LNCaP clone FGC (cell line): ENCODE measurements around the gene ZAR1.

Source experiments
- DNase-seq: peaks from one replicate; pipeline ENCODE4 v3.0.0-alpha.2; 2011; ENCODE audit warnings: low read depth
- H3K4me3 ChIP-seq: 2 replicates; pipeline ENCODE4 v1.5.1; 2011; ENCODE audit warnings: mild to moderate bottlenecking, low read depth, low read length, control low read depth
- TF ChIP-seq, protein P1 (sequence below): IDR thresholded peaks from 2 replicates; pipeline ENCODE4 v1.5.1; 2012; ENCODE audit warnings: mild to moderate bottlenecking; ENCODE audit not compliant: control insufficient read depth, insufficient read depth; ENCODE audit errors: extremely low read depth

The ZAR1 gene

DNA sequence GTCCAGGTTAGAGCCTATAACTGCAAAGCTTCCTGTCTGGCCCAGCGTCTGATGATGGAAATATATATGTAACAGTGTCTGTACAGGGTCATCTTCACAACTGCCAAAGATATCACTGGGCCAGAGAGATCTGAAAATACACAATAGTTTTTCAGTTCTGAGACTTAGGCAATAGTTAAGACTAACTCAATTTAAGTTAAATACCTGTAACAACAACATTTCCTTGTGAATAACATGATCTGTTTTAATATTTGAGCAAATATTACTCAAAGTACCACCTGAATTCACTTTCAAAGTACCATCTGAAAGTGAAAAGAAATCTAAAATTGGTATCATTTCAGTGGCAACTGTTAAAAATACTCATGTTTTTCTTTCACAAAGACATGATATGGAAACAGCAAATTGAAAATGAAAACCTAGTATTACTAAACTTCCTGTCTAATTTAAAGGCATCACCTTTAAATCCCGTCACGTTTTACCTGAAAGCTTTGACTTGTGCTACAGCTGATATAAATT lies 9.6 kb downstream of the ZAR1 start:
- H3K4me3 ChIP-seq: no peak overlapping the region
- TF ChIP-seq, protein P1, sequence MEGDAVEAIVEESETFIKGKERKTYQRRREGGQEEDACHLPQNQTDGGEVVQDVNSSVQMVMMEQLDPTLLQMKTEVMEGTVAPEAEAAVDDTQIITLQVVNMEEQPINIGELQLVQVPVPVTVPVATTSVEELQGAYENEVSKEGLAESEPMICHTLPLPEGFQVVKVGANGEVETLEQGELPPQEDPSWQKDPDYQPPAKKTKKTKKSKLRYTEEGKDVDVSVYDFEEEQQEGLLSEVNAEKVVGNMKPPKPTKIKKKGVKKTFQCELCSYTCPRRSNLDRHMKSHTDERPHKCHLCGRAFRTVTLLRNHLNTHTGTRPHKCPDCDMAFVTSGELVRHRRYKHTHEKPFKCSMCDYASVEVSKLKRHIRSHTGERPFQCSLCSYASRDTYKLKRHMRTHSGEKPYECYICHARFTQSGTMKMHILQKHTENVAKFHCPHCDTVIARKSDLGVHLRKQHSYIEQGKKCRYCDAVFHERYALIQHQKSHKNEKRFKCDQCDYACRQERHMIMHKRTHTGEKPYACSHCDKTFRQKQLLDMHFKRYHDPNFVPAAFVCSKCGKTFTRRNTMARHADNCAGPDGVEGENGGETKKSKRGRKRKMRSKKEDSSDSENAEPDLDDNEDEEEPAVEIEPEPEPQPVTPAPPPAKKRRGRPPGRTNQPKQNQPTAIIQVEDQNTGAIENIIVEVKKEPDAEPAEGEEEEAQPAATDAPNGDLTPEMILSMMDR: no peak
- DNase-seq: no peak

DNA sequence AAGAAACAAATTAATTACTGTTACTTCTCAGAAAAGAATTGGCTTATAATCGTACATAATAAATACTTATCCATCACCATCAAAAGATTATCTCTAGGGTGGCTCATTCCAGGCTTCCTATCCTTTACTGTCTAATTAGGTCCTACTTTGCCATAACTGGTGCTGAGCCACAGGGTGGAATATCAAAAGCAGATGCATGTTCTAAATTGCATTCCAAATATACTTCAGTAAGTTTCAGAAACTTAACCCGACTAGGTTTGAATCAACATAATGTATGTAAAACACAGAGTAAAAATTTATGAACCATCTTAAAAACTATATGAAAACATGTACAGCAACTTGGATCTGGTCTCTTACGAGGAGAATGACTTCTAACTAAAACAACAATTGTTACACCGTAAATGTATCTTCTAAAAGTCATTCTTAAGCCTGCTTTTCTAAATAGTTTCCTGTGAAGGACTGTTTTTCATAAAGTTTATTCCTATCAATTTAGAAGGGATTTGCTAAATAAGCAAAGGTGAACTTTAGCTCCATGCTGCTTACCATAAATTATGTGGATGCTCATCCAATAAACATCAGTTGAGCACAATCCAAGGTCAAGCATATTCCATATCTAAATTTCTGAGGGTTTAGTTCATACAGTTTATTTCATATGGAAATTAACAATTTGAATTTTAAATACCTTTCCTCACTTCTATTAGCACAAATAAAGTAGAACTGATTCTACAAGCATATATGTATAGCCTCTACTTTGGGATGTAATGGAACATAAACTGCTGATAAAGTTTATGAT lies 13.4 kb downstream of the ZAR1 start:
- TF ChIP-seq, protein P1: no peak
- H3K4me3 ChIP-seq: no peak overlapping the region
- DNase-seq: no peak

DNA sequence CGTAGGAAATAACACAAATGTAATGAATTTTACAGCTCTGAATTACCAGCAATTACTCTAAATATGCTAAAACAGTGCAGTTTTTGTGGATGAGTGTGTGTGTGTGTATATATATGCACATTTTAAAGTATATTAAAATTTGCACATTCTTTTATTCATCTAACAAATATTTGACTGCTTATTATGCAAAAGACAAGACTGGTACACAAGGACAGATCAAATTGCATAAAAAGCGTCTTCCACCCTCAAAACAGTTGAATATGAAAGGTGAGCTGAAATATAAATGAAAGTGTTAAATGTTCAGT lies 13.9 kb downstream of the ZAR1 start:
- no peak for DNase-seq
- H3K4me3 ChIP-seq: no peak overlapping the region
- TF ChIP-seq, protein P1: no peak

DNA sequence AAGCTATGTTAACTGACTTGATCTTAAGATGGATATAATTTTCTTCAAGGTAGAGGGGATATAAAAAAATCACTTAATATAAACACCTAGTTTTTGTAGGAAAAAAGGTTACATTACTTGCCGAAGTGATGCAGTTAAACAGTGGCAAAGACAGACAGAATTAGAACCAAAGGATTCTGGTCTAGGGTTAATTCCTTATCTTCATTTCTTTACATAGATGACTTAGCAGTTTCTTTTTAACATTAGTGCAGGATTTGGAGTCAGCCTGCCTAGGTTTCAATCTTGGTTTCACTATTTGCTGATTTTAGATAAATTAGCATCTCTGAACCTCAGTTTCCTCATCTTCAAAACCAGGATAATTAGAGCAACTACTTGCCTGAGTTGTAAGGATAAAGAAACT lies 14.3 kb downstream of the ZAR1 start:
- H3K4me3 ChIP-seq: no peak overlapping the region
- TF ChIP-seq, protein P1: no peak
- DNase-seq: no peak

DNA sequence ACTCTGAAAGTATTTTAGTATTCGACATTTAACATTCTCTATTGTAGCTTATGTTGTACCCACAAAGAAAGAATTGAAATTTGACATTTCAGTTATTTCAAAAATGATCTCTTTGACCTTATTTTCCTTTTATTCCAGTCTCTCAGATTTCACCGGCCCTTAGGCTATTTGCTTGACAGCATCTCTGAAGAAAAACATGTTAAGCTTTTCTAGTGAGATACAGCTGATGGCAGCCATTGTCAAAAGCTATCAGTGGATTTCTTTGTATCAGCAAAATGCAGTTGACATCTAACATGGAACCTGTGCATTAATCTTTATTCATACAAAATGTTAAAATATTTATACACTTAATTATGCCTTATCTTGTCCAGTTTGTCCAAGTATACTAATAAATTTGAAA lies 16.7 kb downstream of the ZAR1 start:
- no peak for DNase-seq
- TF ChIP-seq, protein P1: no peak
- H3K4me3 ChIP-seq: no peak overlapping the region

DNA sequence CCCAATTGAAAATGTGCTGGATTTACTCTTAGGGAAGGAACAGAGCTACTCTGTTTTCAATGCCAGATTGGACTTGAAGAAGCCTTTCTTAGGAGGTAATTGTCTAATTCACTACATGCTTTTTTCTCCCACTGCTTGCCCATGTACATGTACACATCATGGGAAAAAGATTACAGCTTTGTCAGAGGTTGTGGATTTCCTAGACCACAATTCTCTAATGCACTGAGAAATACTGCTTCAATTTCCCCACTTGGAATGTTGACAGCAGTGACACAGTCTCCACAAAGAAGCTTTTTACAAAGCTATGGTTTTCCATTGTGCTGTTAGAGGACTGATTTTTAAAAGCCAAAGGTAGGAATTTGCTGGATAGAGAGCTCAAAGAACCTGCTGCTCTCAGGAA lies 19.5 kb downstream of the ZAR1 start:
- DNase-seq: no peak
- H3K4me3 ChIP-seq: no peak overlapping the region
- TF ChIP-seq, protein P1: no peak

DNA sequence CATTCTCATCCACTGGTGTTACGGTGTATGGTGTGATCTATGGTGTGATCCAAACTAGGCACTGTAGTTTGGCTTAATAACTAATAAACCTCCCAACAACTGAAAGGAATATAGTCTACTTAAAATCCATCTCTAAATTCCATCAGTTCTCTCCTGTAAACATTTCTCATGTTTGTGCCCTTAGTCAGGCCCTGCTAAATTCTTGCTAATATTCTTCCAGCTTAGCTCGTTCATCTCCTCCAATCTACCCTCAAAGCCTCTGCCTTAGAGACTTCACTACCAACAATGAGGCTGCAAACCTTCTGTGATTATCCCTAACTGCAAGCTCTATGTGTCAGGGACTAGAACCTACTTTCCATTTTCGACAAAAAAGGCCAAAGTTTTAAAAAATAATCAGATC lies 28.1 kb downstream of the ZAR1 start:
- DNase-seq: no peak
- no peak overlapping the region for H3K4me3 ChIP-seq
- TF ChIP-seq, protein P1: no peak
